GM12874 (cell line): ENCODE measurements around the gene ST7L.

Experiments
- CTCF ChIP-seq: IDR thresholded peaks from 2 replicates; pipeline ENCODE4 v1.5.1; 2011; ENCODE audit warnings: low read depth, mild to moderate bottlenecking, control low read depth, low read length, moderate library complexity; ENCODE audit not compliant: insufficient read depth

Gene ST7L

GRCh38 chr1:112637254-112638109 lies 18.5 kb upstream of the ST7L start:
- no peak for TF ChIP-seq CTCF

DNA sequence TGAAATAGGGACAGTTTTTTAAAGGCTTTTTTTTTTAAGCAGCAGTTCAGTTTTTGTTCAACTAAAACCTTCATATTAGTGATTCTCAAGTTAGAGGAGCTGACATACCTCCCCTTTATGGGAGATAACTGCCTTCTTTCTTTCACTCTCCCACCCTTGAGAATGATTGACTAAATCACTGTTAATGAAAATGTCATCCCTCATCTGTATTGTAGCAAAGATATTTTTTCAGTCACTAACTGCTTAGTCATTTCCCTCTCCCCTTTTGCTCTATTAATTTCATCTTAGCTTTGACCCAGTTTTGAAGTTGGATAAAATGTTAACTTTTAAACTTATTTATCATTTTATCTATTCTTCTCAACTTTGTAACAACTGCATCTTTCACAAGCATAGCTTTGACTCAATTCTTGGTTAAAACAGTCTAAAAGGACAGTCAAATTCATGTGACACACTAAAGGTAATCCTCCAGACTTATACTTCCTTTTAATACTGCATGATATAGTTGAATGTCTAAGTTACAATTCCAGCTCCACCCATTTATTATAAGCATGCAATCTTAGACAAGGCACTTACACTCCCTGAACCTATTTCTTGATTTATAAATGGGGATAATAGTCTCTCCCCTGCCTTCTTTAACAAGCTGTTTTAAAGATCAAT lies 17.8 kb upstream of the ST7L start:
- TF ChIP-seq CTCF = no peak

GRCh38 chr1:112636056-112636455 lies 17.1 kb upstream of the ST7L start:
- TF ChIP-seq CTCF = no peak

GRCh38 chr1:112634367-112634766 lies 15.4 kb upstream of the ST7L start:
- TF ChIP-seq CTCF = no peak

- no peak for TF ChIP-seq CTCF
Measured at GRCh38 chr1:112633628-112634027, 14.7 kb upstream of the ST7L start.

DNA sequence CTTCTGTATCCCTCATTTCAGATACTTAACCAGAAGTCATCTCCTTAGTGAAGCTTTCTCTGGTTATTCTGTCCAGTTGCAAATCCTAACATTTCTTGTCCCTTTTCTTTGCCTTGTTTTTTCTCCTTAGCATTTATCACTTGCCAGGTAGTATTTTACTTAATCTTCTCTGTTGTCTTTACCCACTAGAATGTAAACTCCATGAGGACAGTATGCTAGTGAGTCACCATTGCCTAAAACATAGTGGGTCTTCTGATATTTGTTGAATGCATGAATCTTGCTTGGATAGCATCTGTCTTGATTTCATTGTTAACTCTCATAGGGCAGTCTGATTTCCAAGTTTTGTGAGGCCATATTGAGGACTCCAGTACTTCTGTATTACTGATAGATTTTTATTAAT lies 10.3 kb upstream of the ST7L start:
- TF ChIP-seq CTCF = no peak

DNA sequence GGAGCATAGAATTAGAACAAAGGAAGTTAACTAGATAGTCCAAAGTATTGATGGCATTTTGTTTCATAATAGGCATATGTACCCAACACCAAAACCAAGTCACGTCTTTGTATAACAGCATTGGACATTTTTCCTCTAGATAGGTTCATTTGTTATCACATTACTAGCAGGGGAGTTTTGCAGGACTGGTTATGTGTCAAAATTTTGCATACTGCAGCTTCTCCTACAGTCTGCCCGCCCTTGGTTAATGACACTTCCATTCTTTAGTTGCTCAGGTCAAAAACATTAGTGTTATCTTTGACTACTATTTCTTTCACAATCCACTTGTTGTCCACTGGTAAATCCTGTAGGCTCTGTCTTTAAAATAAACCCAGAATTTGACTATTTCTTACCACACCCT lies 9.6 kb upstream of the ST7L start:
- no peak for TF ChIP-seq CTCF
